ENCODE measurements around the gene ZNF804A.

The ZNF804A gene

DNA sequence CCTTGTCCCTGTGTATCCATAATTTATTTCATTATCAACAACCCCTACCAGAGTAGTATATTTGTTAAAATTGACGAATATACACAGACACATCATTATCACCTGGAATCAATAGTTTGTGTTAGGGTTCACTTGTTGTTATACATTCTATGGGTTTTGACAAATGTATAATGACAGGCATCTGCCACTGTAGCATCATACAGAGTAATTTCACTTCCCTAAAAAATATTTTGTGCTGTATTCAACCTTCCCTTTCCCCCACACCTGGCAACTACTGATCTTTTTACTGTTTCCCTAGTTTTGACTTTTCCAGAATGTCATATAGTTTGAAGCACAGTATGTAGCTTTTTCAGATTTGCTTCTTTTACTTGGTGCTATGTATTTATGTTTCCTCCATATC, 132.0 kb downstream of the ZNF804A start:
- peaks cover 85% of the 10 kb centered on the region for H3K4me1 ChIP-seq (ENCODE audit: control insufficient read depth, low read length)
- H4K20me1 ChIP-seq (ENCODE audit: control insufficient read depth, insufficient read depth, low read depth, low read length) = no peaks in the 10 kb centered on the region
- peak overlapping the region; percentile 58 for H3K4me2 ChIP-seq (ENCODE audit: low read length)
- H3K27me3 ChIP-seq (ENCODE audit: control insufficient read depth, low read length) = no peaks in the 10 kb centered on the region
- peaks cover 7% of the 10 kb centered on the region; the same call in 1 of the 2 replicates for H3K9me3 ChIP-seq (ENCODE audit: control insufficient read depth, insufficient read depth, low read length)
- H3K9me2 ChIP-seq (replicated peaks; ENCODE audit: control insufficient read depth, low read length) = no peaks in the 10 kb centered on the region
- H3K79me2 ChIP-seq (ENCODE audit: control insufficient read depth, low read length) = no peaks in the 10 kb centered on the region
- H3K27ac ChIP-seq (ENCODE audit: low read depth, low read length) = peak overlapping the region; percentile 81
- H3K36me3 ChIP-seq (ENCODE audit: control insufficient read depth, low read length) = peaks cover 33% of the 10 kb centered on the region
- H3F3A ChIP-seq (ENCODE audit: control insufficient read depth, insufficient read depth) = peaks cover 9% of the 10 kb centered on the region
- TF ChIP-seq CTCF (IDR thresholded peaks at IDR 0.05; ENCODE audit: low read depth, low read length, poor library complexity, severe bottlenecking) (no peak), EZH2phosphoT487 (IDR thresholded peaks at IDR 0.05; ENCODE audit: borderline replicate concordance, low read length) (no peak)
- peak overlapping the region; percentile 49 for H3K4me3 ChIP-seq (ENCODE audit: low read length)

GRCh38 chr2:184734338-184734737, 136.0 kb downstream of the ZNF804A start:
- peaks cover 68% of the 10 kb centered on the region for H3K4me1 ChIP-seq (ENCODE audit: control insufficient read depth, low read length)
- H3K4me2 ChIP-seq (ENCODE audit: low read length) = peak overlapping the region; percentile 48
- TF ChIP-seq EZH2phosphoT487 (IDR thresholded peaks at IDR 0.05; ENCODE audit: borderline replicate concordance, low read length) = no peak
- no peak for TF ChIP-seq CTCF (IDR thresholded peaks at IDR 0.05; ENCODE audit: low read depth, low read length, poor library complexity, severe bottlenecking)
- H3K79me2 ChIP-seq (ENCODE audit: control insufficient read depth, low read length) = no peaks in the 10 kb centered on the region
- peak overlapping the region; percentile 54 for H3K27ac ChIP-seq (ENCODE audit: low read depth, low read length)
- no peaks in the 10 kb centered on the region for H4K20me1 ChIP-seq (ENCODE audit: control insufficient read depth, insufficient read depth, low read depth, low read length)
- peaks cover 15% of the 10 kb centered on the region for H3K36me3 ChIP-seq (ENCODE audit: control insufficient read depth, low read length)
- H3K9me2 ChIP-seq (replicated peaks; ENCODE audit: control insufficient read depth, low read length) = no peaks in the 10 kb centered on the region
- no peak overlapping the region for H3K4me3 ChIP-seq (ENCODE audit: low read length)
- H3K9me3 ChIP-seq (ENCODE audit: control insufficient read depth, insufficient read depth, low read length) = peaks cover 4% of the 10 kb centered on the region; the same call in 1 of the 2 replicates
- peaks cover 9% of the 10 kb centered on the region for H3F3A ChIP-seq (ENCODE audit: control insufficient read depth, insufficient read depth)
- no peaks in the 10 kb centered on the region for H3K27me3 ChIP-seq (ENCODE audit: control insufficient read depth, low read length)

GRCh38 chr2:184735611-184736010, 137.3 kb downstream of the ZNF804A start:
- H3K4me1 ChIP-seq (ENCODE audit: control insufficient read depth, low read length) = peaks cover 56% of the 10 kb centered on the region
- H3K27me3 ChIP-seq (ENCODE audit: control insufficient read depth, low read length) = no peaks in the 10 kb centered on the region
- H3K27ac ChIP-seq (ENCODE audit: low read depth, low read length) = no peak overlapping the region
- H3K9me2 ChIP-seq (replicated peaks; ENCODE audit: control insufficient read depth, low read length) = no peaks in the 10 kb centered on the region
- peaks cover 10% of the 10 kb centered on the region; the same call in 1 of the 2 replicates for H3K36me3 ChIP-seq (ENCODE audit: control insufficient read depth, low read length)
- no peak overlapping the region for H3K4me2 ChIP-seq (ENCODE audit: low read length)
- no peak overlapping the region for H3K4me3 ChIP-seq (ENCODE audit: low read length)
- no peak for TF ChIP-seq EZH2phosphoT487 (IDR thresholded peaks at IDR 0.05; ENCODE audit: borderline replicate concordance, low read length)
- TF ChIP-seq CTCF (IDR thresholded peaks at IDR 0.05; ENCODE audit: low read depth, low read length, poor library complexity, severe bottlenecking) = no peak
- H3F3A ChIP-seq (ENCODE audit: control insufficient read depth, insufficient read depth) = peaks cover 5% of the 10 kb centered on the region; the same call in 1 of the 2 replicates
- peaks cover 4% of the 10 kb centered on the region; the same call in 1 of the 2 replicates for H3K9me3 ChIP-seq (ENCODE audit: control insufficient read depth, insufficient read depth, low read length)
- H3K79me2 ChIP-seq (ENCODE audit: control insufficient read depth, low read length) = no peaks in the 10 kb centered on the region
- no peaks in the 10 kb centered on the region for H4K20me1 ChIP-seq (ENCODE audit: control insufficient read depth, insufficient read depth, low read depth, low read length)
